GM18951 (cell line): ENCODE measurements around the gene TGIF1.
A peak's percentile ranks its signal among the peaks of the same experiment; 100 is the strongest.

Experiments used
- POLR2A ChIP-seq: IDR thresholded peaks from 4 replicates; pipeline ENCODE4 v1.6.1; 2011; ENCODE audit warnings: mild to moderate bottlenecking; ENCODE audit not compliant: insufficient read length, insufficient read depth; ENCODE audit errors: extremely low read depth
- in situ Hi-C: fragments of 300-500 bp; cut with MboI; formaldehyde crosslinking; loops from one replicate; pipeline ENCODE4 v1.12.0; 2022; ENCODE audit warnings: low sequenced_read_pairs, mixed read lengths, inconsistent platforms; ENCODE audit not compliant: unreplicated experiment

The TGIF1 gene

DNA sequence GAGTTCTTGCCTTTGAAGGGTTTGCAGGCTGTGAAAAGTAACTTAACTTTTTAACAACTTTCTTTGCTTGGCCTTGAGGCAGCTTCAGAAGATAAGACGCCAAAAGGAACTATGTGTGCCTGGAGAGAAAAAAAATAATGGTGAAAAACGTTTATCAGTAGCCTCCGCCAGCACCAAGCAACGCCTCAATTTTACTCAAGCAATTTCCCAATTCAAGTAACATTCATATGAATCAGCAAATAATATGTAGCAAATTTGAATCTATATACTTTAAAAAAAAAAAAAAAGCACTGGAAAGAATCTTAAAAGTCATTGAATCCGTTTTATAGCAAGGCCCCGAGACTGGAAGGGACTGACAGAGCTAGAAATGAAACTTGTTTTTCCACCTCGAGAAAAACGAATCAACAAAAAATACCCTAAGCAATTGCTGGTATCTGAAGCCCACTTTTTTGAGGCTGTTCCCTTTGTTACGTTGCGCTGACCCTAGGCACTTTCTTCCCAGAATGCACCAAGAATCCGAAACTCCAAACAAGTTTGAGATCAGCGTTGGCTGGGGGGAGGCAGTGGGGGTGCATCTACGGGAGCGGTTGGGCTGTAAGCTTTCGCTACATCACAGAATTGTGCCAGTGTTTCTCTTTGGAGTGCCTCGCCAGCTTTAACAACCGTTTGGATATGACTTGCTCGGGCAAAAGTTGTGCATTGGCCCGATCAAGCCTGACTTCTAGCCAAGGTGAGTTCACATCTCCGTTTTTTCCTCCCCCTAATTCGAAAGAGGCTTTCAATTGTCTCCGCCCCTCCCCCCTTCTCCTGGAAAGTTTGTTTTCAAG lies 2.7 kb upstream of the TGIF1 start:
- TF ChIP-seq POLR2A, result no peak
- in situ Hi-C loops, result no loop called here

DNA sequence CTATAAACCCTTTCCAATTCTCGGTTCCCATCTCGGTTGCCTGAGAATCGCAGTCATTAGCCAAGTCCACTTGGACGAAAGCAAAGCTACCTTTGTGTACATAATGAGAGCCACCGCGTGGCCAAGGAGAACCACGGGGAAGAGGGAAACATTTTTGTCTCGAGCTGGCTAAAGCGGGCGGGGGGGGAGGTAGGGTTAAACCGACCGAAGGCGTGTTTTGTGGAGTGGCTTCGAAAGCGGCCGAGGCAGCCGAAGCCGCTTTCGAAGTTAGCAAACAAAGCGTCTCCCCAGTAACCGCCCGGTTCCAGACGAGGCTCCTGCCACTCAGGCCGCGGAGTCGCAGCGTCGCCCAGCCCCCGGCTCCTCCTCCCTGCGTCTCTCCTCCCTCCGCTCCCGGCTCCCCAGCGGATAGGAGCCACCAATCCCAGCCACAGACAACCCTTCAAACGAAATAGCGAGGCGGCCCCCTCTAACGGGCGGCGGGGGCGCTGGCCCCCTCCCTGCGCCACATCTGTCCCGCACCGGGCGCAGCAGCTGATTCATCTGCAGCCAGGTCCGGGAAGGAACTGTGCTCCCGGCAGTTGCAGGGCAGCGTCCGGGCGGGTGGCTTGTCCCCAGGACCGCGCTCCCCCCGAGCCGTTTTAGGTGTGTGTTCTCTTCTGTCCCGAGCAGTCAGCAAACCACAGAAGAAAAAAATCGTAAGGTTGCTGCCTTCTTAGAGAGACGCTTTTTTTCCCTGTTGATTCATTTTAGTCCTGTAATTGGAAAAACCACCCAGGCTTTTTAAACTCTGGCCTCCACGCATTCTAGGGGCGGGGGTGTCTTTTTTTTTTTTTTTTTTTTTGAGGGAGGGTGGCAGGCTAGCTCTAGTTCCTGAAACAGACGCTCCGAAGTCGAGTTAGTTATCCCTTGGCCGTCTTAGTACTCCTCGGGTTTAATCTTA lies 1.8 kb upstream of the TGIF1 start:
- in situ Hi-C loops, result no loop called here
- TF ChIP-seq POLR2A, result peak; percentile 52

GRCh38 chr18:3448838-3449511 lies 997 bp upstream of the TGIF1 start:
- in situ Hi-C loops, result no loop called here
- TF ChIP-seq POLR2A, result peak; percentile 59

- peak; percentile 21 for TF ChIP-seq POLR2A
- in situ Hi-C loops, result no loop called here
Measured at GRCh38 chr18:3449512-3450011, 410 bp upstream of the TGIF1 start.

DNA sequence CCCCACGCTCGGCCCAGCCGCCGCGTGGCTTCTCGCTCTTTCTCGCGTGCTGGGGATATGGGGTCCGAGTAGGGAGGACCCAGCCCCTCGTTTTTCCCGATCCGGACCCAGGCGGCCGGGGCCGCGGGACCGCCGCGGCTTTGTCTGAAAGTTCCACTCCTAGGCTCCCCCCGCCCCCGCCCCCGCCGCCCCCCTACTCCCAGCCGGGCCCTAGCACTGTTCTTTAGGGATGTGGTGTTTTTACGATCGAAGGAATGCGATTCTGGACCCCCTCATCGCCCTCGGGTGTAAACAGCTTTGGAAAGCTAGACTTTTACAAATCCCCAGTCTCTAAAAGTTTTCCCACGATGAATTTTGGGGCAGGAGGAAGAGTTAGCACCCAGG lies 819 bp downstream of the TGIF1 start:
- in situ Hi-C loops, result no loop called here
- TF ChIP-seq POLR2A, result no peak

DNA sequence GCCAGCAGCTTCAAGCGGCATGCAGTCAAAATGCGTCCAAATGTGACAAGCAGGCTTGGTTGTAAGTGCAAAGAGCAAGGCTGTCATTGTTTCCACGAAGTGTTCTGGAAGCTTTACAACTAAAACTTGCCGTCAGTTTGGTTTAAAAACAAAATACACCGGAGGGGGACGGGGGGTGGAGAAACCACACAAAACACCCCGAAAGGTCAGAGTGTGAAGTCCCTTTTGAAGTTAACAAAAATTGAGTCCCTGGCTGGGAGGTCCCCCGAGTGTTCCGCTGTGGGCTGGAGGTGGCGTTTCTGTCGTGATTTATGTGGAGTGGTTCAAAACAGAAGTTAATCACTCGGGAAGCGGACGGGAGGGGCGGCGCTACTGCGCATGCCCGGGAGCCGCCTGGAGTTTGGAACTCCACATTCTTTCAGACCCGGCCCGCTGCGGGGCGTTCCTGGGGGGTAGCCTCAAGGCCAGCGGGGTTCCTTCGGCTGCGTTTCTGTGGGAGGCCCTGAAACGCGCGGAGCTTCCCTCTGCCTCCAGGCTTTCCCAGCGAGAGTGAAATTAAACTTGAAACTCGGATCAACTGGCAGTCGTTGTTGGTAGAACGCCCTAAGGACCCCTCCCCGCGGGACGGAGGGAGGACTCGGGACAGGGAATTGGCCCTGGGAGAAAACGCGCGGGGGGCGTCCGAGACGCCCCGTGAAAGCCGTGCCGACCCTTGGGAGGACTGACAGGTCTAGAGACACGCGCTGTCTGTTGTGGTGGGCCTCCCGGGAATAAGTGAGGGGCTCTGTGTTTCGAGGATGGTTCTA lies 1.4 kb downstream of the TGIF1 start:
- TF ChIP-seq POLR2A, result peak; percentile 28
- in situ Hi-C loops, result no loop called here

GRCh38 chr18:3451989-3452749 lies 2.2 kb downstream of the TGIF1 start:
- peak; percentile 22 for TF ChIP-seq POLR2A
- in situ Hi-C loops, result no loop called here

- TF ChIP-seq POLR2A, result no peak
- in situ Hi-C loops, result no loop called here
Measured at GRCh38 chr18:3452750-3453539, 3.0 kb downstream of the TGIF1 start.

DNA sequence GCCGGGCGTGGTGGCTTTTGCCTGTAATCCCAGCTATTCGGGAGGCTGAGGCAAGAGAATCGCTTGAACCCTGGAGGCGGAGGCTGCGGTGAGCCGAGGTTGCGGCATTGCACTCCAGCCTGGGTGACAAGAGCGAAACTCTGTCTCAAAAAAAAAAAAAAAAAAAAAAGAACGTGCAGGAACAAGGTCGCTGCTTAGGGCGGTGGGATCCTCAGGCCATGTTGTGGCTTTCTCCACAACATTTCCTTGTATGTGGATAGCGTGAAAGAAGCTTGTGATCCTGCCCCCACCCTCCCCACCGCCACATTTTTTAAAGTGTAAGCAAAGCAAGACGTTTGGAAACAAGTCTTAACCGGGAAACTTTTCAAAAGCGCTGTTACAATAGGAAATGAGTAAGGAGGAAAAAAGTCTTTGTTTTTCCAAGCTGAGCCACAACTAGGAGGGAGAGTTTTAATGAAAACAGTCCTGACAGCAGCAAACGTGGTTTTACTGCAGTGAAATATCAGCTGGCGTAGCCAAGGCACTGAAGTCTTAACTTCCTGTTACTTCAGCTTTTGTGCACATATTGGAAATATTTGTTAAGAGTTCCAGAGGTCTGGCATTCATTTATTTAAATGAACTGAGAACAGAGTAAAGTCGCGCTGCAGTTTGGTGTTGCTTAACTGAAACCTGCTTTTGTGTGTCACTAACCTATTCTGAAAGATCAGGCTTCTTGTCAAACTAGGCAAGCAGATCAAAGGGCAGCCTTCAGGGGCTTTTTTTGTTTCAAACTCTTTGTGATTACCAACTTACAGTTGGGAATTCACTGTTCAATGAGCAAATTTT lies 3.8 kb downstream of the TGIF1 start:
- in situ Hi-C loops, result no loop called here
- no peak for TF ChIP-seq POLR2A
